ENCODE data around the gene CAAP1. TPM values are rescaled to one million over a fixed set of nuclear protein-coding genes. Genes with fewer than 3 reads are reported as not detected.

The CAAP1 gene
- total and polyA plus RNA-seq, 2 of the 8 experiments (the other 6 are each of a cell fraction or from before 2014, with no cell fraction given): 9.5 to 36.7 TPM

DNA sequence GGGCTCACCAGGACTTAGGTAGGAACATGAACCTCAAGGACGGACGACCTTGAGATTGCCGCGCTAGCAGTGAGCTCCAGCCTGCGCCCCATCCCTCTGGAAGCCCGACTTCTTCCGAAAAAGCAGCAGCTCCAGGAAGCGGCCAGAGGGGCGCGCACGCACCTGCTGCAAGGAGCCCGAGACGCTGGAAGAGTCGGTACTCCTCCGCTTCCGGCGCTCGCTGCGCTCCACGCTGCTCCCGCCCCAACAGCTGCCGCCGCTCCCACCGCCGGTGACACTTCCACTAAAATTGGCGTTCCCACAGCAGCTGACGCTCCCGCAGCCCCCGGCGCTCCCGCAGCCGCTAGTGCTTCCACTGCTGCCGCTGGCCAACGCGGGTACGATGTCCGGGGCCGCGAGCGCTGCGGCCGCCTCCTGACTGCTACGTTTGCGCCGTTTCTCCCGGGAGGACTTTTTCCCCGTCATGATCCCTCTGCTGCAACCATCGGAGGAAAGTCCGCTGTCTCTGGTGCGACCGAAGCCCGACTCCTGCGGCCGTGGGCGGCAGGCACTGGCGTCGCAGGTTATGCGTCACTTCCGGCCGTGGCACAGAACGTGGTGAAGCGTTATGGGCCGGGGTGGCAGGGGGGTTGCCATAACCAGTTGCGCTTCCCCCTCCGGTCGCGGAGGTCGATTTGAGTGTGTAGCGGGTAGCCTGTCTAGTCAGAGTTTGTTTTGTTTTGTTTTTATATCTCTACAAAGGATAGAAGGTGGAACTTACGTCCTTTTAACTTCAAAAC, at the start of gene CAAP1 (continued):
- TF ChIP-seq, protein P1, sequence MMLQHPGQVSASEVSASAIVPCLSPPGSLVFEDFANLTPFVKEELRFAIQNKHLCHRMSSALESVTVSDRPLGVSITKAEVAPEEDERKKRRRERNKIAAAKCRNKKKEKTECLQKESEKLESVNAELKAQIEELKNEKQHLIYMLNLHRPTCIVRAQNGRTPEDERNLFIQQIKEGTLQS (IDR thresholded peaks at IDR 0.05; ENCODE audit: insufficient read depth, low read depth, low read length): peak; percentile 69; the same call in 1 of the 2 replicates
- TF ChIP-seq BRCA1 (IDR thresholded peaks at IDR 0.05; ENCODE audit: low read depth, low read length): no peak; the same call in 1 of the 2 replicates
- TF ChIP-seq HDAC2 (IDR thresholded peaks at IDR 0.05; ENCODE audit: borderline replicate concordance in 1 of 2, low read depth in 2 of 2, low read length in 2 of 2): peak in 1 of 2 experiments; percentile 38; a peak in 1 of 4 replicates
- TF ChIP-seq EGR1 (IDR thresholded peaks at IDR 0.05; ENCODE audit: borderline replicate concordance, low read depth, low read length): peak; percentile 98; the same call in 1 of the 2 replicates
- TF ChIP-seq SRF (IDR thresholded peaks at IDR 0.05; ENCODE audit: low read depth, low read length): peak; percentile 71; the same call in 1 of the 2 replicates
- peak; percentile 77 for TF ChIP-seq GTF2F1 (IDR thresholded peaks at IDR 0.05; ENCODE audit: borderline replicate concordance, low read depth, low read length)
- TF ChIP-seq MAFK (IDR thresholded peaks at IDR 0.05; ENCODE audit: low read depth, low read length): no peak
- peak; percentile 79 for TF ChIP-seq KDM5A (IDR thresholded peaks at IDR 0.05; ENCODE audit: low read length)
- TF ChIP-seq SP4 (IDR thresholded peaks at IDR 0.05; ENCODE audit: low read length): peak; percentile 48; the same call in 1 of the 2 replicates
- TF ChIP-seq TEAD4 (IDR thresholded peaks at IDR 0.05; ENCODE audit: low read depth, low read length): no peak
- no peak for TF ChIP-seq HDAC6 (IDR thresholded peaks at IDR 0.05; ENCODE audit: low read depth, low read length)
- TF ChIP-seq, protein P2, sequence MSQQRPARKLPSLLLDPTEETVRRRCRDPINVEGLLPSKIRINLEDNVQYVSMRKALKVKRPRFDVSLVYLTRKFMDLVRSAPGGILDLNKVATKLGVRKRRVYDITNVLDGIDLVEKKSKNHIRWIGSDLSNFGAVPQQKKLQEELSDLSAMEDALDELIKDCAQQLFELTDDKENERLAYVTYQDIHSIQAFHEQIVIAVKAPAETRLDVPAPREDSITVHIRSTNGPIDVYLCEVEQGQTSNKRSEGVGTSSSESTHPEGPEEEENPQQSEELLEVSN (IDR thresholded peaks at IDR 0.05): 0 out of 2 replicates have a peak, but pooled peaks have one; percentile 40
- peak; percentile 98 for TF ChIP-seq CREB1 (IDR thresholded peaks at IDR 0.05)
